GM21786 (cell line): ENCODE results near the gene MATCAP1.

Source experiments
- ATAC-seq: cut with Tn5 transposase; IDR thresholded peaks from one replicate; pipeline ENCODE4 v1.9.1; 2021; ENCODE audit not compliant: unreplicated experiment

MATCAP1 gene

GRCh38 chr16:67174706-67175231 lies 9.0 kb downstream of the MATCAP1 start:
- ATAC-seq, result no peak

GRCh38 chr16:67173808-67174705 lies 9.7 kb downstream of the MATCAP1 start:
- ATAC-seq, result peak; percentile 37

DNA sequence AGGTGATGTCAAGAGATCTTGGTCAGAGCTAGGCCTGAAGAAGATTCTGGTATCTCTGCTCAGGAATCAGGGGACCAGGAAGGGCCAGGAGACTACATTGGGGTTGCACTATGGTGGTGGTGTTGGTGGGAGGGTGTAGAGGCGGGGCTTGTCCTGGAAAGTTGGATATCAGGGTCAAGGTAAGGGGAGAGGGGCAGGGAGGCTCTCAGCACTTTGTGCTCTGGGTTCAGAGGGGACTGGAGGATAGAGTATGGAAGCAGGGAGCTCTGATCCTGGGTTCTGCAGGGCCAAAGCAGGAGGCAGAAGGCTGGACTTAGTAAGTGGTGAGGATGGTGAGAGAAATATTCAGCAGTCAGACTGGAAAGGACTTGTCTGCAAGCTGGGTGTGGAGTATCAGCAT lies 10.4 kb downstream of the MATCAP1 start:
- no peak for ATAC-seq

DNA sequence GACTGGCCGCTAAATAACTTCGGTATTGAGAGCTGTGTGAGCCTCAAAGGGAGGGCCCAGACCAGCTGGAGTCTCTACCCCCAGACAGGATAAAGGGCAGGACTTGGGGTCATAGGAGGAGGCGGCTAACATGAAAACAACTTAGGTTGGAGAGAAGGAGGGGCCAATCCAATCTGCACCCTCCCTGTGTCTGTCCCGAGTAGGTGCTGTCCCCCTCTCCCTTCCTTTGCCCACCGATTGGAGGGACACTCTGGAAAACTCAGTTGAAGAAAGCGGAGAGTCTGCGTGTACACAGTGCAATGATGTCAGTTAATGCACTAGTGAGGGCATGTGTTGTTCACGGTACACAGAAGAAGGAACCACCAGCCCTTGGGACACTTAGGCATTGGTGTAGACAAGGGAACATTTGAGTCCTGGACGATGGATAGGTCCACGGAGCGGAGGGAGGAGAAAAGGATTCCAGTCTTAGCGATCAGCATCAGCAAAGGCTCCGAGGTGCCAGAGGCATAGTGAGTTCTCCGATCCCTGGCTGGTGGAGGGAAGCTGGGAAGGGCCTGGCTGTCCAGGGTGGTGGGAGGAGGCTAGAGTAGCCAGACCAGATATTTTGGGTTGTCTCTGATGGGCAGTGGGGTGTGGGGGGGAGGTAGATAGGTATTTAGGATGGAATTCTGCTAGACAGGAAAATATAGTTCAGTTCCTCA lies 12.7 kb downstream of the MATCAP1 start:
- ATAC-seq, result no peak

- peak; percentile 40 for ATAC-seq
Observed at GRCh38 chr16:67170168-67170948, 13.4 kb downstream of the MATCAP1 start, which contains the start of gene NOL3. NOL3 (plus strand) TSS chr16:67170538.

GRCh38 chr16:67169642-67170167 lies 14.1 kb downstream of the MATCAP1 start:
- no peak for ATAC-seq

DNA sequence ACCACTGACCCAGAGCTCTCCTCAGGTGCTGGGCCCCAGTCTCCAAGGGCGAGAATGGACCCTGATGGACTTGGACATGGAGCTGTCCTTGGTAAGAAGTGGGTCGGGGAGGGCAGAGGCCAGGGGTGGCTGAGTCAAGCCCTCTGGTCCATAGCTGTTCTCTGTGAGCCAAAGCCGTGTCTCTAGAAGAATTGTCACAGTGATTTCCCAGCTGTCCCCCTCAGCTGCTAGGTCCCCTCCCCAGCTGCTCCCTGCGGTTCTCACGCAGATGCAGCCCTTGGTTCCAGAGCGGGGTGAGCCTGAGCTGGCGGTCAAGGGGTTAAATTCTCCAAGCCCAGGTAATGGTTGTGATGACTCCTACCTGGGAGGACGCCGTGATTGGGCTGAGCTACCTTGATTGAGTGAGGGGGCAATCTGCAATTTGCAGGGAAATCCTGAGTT lies 14.7 kb downstream of the MATCAP1 start:
- no peak for ATAC-seq

GRCh38 chr16:67167588-67167987 lies 16.2 kb downstream of the MATCAP1 start:
- ATAC-seq, result no peak

- ATAC-seq, result no peak
Observed at GRCh38 chr16:67166598-67167168, 17.1 kb downstream of the MATCAP1 start.

- no peak for ATAC-seq
Observed at GRCh38 chr16:67166110-67166547, 17.6 kb downstream of the MATCAP1 start.

GRCh38 chr16:67165121-67166078 lies 18.4 kb downstream of the MATCAP1 start:
- no peak for ATAC-seq

DNA sequence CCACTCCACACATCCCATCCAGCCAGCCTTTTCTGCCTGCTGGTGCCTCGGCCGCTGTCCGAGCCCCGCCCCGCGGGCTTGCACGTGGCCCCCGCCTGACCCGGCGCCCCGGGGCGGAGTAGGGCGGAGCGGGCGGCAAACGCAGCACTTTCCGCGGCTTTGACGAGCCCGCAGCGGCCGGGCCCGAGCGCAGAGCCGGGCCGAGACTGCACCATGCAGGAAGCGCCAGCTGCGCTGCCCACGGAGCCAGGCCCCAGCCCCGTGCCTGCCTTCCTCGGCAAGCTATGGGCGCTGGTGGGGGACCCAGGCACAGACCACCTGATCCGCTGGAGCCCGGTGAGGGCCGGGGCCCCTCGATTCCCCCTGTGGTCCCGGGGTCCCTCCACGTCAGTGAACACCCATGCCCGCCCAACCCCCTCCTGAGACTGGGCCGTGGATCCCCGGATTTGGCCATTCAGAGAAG lies 19.1 kb downstream of the MATCAP1 start, which contains the start of gene HSF4:
HSF4 (plus strand) TSS at position 147 of the 463 bp plus-strand sequence; CDS start at position 214, 67 bp downstream.
- no peak for ATAC-seq

DNA sequence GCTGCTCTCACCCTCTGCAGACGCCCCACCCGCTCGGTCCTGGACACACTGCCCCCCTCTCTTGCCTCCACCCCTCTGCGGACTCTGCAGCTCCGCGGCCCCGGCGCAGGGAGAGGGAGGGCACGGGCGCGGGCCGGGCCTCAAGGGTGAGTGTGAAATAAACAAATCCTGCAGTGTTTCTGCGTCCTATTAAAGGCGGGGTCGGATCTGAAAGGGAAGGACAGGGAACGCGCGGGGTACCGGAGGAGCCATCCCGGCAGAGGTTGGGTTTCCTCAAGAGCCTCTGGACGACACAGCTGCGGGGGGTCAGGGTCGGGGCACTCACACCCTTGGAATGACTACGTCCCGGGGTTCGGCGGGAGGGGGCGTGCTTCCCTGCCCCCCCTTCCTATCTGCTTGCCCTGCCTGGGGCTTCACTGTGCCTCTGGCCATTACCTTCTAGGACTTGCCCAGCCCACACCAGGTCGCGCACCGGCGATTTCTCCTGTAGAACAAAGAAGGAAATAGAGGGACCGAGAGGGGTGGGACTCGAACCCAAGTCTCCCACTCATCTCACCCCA lies 19.7 kb downstream of the MATCAP1 start:
- ATAC-seq, result no peak

DNA sequence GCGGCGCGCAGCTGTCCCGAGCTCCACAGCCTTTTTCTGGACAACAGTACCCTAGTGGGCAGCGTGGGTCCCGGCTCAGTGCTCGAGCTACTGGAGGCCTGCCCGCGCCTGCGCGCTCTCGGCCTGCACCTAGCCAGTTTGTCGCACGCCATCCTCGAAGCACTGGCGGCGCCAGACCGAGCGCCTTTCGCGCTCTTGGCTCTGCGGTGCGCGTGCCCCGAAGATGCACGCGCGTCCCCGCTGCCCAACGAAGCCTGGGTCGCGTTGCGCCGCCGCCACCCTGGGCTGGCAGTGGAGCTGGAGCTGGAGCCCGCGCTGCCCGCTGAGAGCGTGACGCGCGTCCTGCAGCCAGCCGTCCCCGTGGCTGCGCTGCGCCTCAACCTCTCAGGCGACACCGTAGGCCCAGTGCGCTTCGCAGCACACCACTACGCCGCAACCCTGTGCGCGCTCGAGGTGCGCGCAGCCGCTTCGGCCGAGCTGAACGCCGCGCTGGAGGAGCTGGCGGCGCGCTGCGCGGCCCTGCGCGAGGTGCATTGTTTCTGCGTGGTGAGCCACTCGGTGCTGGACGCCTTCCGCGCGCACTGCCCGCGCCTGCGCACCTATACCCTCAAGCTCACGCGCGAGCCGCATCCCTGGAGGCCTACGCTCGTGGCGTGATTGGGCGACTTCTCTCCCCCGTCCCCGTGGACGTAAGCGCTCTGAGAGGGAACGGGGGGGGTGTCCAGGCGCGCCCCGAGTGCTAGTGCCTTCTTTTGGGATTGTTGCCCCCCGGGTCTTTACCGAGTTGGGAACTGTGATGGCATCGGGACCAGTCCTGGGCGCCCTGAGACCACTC lies 20.4 kb downstream of the MATCAP1 start:
- no peak for ATAC-seq

- no peak for ATAC-seq
Observed at GRCh38 chr16:67162506-67163163, 21.1 kb downstream of the MATCAP1 start.

GRCh38 chr16:67161595-67162058 lies 22.1 kb downstream of the MATCAP1 start:
- no peak for ATAC-seq
